HG03558 (cell line): Measurements from ENCODE around the gene ALK.

Source experiments
- ATAC-seq: cut with Tn5 transposase; IDR thresholded peaks from one replicate; pipeline ENCODE4 v1.9.1; 2021; ENCODE audit warnings: moderate number of reproducible peaks; ENCODE audit not compliant: unreplicated experiment; ENCODE audit errors: extremely low read depth

The ALK gene

DNA sequence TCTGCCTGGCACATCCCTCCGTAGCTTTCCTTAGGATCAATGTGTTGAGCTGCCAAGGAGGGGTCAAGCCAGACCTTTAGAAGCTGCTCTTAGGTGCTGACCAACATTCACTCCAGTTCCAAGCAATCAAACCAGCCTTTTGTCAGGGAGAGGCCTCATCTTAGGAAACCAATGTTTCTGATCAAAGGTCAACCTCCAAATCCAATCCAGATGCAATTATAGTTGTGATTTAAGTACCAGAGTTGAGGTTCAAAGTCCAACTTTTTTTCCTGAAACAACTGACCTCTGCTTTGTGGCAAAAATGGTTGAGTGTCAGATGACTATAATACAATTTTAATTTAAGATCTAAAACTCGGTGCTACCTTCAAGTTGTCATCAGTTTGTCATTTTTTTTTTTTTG is 303.4 kb downstream of the ALK start:
- no peak for ATAC-seq

DNA sequence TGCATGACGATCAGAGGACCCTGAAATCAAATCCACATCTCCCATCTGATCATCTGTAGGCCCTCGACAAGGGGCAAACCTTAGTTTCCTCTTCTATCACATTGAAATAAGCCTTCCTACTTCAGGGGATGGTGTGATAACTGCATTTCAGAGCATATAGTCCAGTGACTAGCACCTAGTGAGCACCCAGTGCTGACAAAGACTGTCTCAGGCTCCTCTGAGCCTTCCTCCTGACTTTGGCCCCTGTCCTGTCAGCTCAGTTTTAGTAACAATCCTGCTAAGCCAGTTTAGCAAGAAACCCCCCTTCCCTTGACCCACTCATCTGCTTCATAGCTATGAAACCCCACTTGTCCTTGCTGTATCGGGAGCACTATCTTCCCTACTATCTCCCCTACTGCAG is 304.0 kb downstream of the ALK start:
- no peak for ATAC-seq

DNA sequence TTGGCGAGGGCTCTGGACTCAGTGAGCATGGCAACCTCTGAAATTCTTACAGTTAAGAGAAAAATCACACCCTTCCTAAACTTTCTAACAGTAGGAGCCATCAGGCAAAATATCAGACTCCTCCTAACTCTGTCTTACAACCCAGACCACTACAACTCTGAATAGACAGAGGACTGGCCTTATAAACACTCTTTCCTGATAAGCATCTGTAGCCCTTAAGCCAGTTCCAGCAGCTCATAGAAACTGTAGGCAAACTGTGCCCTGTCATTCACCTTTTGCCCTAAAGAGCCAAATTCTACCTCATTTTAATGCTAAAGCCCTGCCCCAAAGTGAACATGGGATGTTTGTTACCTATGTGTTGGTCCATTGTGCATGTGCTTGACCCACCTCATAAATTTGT is 304.8 kb downstream of the ALK start:
- no peak for ATAC-seq

DNA sequence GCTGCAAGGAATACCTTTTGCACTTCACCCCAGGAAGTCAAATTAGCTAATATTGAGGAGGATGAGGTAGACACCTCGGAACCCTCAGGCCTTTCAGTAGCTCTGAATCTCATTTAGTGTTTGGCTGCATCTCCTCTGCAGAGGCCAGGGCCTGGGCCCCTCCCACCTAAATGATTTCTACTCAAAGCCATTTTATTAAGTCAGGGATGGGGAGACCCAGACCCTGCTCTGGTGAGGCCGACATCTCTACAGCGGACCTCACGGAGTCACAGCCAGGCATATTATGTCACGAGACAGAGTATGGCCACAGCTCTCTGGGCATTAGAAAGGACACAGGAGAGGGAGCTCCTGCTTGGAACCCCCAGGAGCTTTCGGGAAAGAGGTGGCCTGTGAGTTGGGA is 305.5 kb downstream of the ALK start:
- ATAC-seq = no peak

DNA sequence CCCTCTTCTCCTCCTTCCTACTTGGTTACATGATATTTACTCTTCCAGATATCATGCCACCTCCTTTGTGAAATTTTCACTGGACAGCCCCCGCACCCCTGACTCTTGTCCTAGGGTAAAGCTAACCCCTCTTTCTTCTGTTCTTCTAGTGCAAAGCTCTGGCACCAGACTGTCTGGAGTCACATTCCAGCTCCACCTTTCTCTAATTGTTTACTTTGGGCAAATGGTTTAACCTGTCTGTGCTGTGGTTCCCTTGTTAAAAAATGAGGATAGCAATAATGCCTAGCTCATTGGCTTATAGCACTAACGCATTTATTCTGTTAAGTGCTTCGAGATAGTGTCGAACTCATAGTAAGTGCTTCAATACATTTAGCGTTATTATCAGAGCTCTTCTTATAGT is 306.2 kb downstream of the ALK start:
- no peak for ATAC-seq

DNA sequence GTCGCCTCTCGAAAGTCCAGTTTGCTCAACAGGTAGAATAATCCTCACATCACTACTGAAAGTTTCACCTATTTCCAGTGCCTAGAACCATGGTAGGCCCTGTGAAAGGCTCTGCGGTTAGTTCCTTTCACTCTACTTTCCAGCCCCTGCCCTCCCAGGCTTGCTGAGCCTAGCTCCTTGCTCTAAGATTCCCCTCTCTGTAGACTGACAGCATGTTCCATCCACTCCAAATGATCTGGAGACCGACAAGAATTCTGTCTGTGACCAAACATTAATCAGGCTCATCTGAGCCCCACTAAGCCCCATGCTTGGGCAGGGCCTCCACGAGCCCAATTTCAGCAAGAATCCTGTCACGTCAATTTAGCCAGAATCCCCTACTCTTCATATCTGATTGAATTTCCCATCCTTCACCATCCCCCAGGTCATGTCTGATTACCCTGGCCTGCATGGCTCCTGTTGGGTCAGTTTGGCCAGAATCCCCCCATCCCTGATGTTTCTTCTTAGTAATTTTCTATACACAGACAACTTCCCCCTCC is 307.0 kb downstream of the ALK start:
- no peak for ATAC-seq

DNA sequence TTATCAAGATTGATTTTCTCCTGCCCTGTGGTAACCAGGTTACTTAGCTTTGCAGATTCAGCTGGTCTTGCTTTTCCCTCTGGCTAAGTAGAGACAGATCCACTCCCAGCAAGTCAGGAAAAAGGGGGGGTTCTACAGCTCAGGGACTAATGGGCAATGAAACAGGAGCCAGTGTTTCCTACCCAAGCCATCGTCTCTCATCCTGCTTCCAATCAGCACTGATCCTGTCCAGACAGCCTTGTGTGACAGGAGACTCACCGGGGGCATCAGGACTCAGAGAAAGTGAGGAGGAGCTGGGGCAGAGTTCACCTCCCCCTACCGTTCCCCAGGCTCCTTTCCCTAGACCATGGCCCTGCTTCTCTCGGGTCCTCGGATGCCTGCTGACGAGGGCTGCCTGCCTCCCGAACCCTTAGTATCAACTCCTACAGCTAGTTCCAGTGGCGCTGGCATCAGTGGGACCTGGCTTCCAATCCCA is 307.6 kb downstream of the ALK start:
- no peak for ATAC-seq

DNA sequence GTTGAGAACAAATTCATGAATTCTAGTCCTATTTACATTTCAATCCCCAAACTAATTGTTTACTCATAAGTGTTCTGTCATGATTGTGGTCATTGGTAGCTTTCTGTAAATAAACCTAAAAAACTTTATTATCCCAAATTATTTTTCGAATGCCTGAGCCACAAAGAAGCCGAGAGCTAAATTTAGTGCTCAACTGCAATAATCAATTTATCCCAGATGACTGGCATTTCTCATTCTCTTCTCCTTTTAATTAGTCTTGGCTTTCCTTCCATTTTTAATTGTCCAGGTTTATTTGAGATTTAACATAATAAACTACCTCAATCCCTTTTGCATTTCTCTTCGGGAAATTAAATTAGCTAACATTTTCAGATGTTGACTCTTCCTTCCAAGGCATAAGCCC is 308.3 kb downstream of the ALK start:
- ATAC-seq = no peak

DNA sequence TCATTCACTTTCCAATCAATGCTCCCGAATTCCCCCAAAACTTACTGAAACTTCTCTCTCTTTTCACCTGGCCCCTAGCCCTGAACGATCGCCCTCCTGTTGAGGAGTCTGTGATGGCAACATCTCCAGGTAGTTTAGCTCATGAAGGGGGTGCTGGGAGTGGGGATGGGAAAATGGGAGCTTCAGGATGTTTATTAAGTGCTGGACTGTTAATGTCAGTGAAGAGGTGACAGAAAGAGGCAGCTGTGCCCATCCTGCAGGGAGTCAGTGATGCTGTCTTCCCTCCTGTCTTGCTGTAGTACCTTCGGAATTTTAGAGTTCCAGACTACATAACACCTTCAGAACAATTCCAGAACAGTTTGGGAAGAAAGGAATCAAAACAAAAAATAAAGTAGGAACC is 308.8 kb downstream of the ALK start:
- no peak for ATAC-seq

DNA sequence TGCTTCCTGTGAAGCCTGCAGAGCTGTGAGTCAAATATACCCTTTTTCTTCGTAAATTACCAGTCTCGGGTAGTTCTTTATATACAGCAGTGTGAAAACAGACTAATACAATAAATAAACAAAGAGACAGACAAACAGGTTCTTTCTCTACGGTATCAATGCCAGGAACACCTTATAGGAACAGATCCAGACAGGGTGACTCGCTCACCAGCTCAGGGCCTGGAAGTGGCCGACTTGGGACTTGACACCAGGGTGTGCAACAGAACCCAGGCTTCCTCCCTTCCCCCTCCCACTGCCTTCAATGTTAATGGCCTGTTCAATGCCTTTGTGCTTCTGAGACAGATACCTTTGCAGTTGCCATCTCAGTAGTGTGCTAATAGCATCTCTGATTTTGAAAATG is 309.5 kb downstream of the ALK start:
- ATAC-seq = no peak

DNA sequence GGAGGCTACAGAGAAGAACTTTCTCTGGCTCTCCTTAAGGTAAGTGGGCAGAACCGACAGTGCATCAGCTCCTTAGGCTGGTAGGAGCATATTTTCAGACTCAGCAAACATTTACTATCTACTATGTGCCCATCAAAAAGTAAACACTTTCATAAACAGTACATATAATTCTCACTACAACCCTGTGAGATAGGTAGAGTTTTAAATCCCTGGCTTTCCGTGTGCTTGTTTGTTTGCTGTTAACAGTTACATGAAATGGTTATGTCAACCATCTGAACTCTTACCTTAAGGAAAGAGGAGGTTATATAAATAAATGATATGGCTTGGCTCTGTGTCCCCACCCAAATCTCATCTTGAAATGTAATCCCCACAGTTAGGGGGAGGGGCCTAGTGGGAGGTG is 310.1 kb downstream of the ALK start:
- no peak for ATAC-seq

DNA sequence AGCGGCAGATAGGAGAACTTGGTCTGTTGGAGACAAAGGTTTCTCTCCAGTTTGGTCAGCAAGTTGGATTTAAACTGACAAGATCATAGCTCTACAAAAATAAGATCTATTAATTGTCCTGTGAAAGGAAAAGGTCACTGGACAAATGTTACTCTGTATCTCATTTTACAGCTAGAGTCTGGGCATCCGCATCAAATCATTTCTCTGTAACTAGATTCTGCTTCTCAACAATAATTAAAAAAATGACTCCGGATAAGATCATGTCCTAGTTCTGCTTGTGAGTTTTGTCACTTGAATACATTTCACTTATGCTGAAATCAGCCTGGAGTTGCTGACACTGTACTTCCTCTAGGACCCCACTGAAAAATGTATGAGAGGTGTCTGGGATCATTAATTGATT is 310.8 kb downstream of the ALK start:
- ATAC-seq = no peak

DNA sequence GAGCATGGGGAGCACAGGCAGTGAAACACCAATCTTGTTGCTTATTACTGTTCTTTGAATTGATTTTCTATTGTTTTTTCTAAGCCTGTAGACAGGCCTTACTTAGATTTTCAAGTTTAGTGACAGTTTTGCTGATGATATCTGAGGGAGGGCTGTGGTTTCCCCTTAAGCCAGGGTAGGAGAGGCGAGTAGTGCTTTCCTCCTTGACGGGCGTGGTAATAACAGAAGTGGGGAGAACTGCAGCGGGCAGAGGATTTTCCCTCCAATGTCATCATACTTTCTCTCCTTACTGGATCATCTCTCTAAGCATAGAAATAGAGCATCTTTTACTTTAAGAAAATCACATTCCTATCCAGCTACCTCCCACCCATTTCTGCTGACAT is 314.4 kb downstream of the ALK start:
- ATAC-seq = no peak

DNA sequence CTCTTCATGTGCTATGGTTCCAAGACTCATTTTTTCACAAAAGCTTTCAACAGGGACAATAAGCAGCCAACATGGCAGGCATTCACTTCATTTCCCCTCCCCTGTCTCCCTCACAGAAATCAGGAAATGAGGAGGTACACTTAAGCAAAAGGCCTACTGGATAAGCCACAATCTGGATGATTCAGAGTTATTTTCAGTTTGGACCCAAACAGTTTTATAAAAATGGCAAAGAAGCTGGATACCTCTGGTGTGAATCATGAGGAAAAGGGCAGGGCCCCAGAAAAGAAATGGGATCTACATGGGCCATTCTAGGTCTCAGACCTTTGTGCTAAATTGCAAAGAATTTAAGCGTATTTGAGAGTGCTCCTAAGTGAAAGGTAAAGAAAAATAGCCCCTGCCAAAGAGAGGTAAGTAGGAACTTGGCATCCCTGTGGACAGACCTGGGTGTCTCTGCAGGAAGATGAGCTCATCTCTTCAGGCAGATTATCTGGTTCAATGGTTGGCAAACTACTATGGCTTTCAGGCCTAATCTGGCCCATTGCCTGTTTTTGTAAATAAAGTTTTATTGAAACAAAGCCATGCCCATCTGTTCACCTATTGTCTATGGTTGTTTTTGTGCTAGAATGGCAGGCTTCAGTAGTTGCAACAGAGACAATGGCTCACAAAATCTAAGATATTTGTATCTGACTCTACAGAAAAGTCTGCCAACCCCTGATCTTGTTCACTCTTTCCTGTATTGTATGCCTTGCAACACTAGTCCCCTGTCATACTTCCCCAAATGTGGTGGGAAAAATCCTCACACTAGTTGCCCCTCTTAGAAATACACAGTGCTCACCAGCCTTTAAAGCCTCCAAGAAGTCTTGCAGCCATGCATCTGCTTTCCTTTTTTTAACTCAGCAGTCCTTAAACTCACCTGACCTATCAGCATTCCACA is 315.0 kb downstream of the ALK start:
- ATAC-seq = no peak

DNA sequence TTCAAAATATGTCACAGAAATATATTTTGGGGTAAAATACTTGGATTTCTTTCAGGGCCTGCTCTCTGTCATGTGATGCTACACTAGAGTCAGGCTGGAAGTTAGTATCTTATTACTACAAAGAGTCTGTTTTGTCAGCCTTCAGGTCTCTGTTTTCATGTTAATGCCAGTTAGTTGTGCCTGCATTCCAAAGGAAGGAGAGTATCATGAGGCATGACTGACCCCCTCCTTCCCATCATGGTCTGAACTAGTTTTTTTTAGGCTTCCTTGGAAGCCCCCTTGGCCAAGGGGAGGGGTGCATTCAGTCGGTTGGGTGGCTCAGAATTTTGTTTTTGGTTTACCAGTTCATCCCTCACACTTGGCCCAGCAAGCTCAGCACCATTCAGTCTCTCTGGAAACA is 318.0 kb downstream of the ALK start:
- no peak for ATAC-seq

DNA sequence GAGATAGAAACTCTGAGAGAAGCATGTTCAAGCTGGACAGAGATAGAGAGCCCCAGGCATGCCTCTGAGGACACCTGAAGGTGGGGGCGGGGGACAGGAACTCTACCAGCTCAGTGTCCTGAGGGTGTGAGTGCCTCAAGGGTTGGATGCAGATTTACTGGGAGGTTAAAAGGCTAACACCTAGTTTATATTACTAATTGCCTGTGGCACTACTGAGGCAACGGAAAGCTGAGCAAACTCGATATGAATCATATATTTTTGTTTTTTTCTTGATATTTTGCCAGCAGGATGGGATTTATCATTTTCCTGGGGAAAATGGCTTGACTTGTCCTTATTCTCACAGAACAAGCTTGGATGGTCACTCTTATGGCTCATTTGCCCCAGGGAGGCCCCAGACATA is 319.5 kb downstream of the ALK start:
- ATAC-seq = no peak

DNA sequence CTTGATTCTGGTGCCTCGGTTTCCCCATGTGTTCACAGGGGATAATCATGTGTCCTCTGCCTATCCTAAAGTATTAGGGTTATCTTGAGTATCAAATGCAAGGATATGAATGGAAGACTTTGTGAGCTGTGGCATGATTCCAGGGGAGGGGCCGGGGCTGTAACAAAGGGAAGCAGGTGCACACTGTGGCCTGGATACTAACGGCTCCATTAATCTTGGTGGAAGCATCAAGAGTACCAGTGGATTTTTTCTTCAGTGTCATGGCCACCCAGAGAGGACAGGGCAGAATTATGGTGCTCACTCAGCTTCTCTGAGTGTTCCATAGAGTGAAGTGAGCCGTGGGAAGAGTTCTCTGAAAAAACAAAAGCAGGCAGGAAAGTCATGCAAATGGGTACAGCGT is 320.1 kb downstream of the ALK start:
- no peak for ATAC-seq

DNA sequence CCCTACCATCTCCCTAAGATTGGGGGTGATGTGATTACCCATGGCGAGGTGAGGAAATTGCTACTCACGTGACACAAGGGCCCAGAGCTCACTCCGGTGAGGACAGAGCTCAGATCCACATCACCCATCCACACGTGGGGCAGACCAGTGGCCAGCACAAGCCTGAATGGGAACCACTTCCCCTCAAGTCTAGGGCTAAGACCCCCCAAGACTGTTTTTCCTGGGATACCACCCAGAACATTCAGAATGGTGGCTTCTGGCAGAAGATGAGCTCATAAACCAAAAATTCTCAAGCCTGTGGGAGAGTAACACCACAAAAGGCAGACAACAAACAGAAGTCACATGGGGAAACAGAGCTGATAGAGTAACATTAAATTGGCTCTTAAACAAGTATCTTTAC is 321.4 kb downstream of the ALK start:
- no peak for ATAC-seq

DNA sequence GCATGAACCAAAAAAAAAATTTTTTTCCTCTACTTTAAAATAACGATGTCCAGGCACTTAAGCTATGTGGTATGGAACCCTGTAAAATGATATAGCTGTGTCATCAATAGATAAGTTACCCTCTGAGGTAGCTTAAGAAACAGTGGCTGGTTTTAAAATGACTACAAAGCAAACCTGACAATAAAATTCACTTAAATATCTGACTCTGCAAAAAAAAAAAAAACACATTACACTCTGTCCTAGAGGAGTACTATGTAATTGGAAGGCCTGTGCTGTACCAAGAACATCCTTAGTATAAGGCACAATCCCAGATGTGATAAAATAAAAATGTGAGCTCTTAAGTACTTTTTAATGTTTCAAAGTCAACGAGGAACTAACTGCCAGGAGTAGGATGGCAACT is 322.4 kb downstream of the ALK start:
- ATAC-seq = no peak

DNA sequence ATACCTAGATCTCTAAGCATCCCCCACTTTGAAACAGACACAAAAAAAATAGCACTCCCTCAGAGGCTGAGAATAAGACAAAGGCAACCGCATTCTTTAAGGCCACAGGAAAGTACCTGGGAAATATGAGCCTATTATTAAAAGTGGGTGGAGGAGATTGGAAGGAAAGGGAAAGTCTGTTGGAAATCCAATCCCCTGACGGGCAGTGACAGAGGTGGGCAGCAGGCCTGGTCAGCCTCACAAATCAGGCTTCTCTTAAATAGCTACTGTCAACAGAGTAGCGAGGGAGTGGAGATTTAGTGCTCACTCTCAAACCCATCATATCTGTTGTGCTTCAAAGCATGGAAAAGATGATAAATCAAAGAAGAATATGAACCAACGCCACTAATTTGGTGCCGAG is 324.4 kb downstream of the ALK start:
- no peak for ATAC-seq

DNA sequence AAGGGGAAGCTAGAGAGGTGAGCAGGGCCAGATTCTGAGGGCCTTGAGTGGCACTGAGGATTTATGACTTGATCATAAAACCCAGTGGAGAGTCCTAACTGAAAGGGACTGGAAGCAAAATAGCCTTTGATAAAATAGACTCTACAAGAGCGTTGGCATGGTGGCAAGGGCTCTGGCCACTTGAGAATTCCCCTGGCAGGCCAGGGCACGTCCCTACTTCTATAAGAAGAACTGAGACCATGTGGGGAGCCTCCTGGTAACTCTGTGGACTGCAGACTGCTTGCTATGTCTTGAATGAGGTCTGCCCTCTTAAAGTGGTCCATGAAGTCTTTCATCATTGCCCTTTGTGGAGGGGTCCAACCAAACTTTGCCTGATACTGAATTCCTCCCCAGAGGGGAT is 324.8 kb downstream of the ALK start:
- no peak for ATAC-seq

DNA sequence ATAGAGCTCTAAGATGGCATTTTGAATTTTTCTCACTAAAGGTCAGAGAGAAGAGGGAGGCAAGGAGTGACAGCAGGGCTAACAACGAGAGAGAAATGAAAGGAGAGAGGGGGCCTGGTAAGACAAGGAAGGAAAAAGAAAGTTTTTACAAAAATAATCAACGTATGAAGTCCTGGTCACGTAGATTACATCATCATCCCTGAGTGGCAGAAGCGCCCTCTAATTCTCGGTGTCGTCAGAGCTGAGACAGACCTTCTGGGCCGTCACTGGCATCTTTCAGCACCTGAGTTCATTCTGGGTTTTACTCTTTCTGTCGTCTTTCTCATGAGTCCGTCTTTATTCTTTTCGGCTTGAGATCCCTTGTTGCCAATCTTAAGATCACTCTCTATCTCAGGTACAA is 329.8 kb downstream of the ALK start:
- no peak for ATAC-seq
